Cardiac fibroblast (primary cell): ENCODE measurements around the gene ZNF79.

ENCODE experiments used
- DNase-seq, 2 donors: peaks; one replicate each; pipeline versions ENCODE4 v3.0.0 to v3.0.0-alpha.2; 2010; ENCODE audit warnings: low read depth in 2 of 2
- H3K4me3 ChIP-seq, 2 donors: replicated peaks in 1 of 2; 1 replicate in 1 of 2; 2 replicates in 1 of 2; pipeline ENCODE4 v1.5.1; 2011; ENCODE audit warnings: low read depth in 2 of 2, low read length in 2 of 2, mild to moderate bottlenecking in 2 of 2, moderate library complexity in 1 of 2
- CTCF ChIP-seq: IDR thresholded peaks from one replicate; pipeline ENCODE4 v1.5.1; 2011; ENCODE audit warnings: low read depth, mild to moderate bottlenecking, low read length, inconsistent platforms

ZNF79 gene

GRCh38 chr9:127490535-127491230 lies 66.5 kb downstream of the ZNF79 start:
- DNase-seq, result no peak
- TF ChIP-seq CTCF, result no peak
- H3K4me3 ChIP-seq, result no peak overlapping the region

GRCh38 chr9:127491516-127491915 lies 67.3 kb downstream of the ZNF79 start:
- H3K4me3 ChIP-seq, result no peak overlapping the region
- no peak for TF ChIP-seq CTCF
- no peak for DNase-seq

GRCh38 chr9:127492616-127493015 lies 68.4 kb downstream of the ZNF79 start:
- no peak for DNase-seq
- TF ChIP-seq CTCF, result no peak
- H3K4me3 ChIP-seq, result no peak overlapping the region

GRCh38 chr9:127493592-127494303 lies 69.6 kb downstream of the ZNF79 start:
- no peak overlapping the region for H3K4me3 ChIP-seq
- DNase-seq, result no peak
- no peak for TF ChIP-seq CTCF

- no peak for TF ChIP-seq CTCF
- H3K4me3 ChIP-seq, result no peak overlapping the region
- no peak for DNase-seq
Observed at GRCh38 chr9:127494304-127494702, 70.1 kb downstream of the ZNF79 start.
